ENCODE measurements around the gene CCDC134.

Gene CCDC134

GRCh38 chr22:41782751-41783150 lies 17.7 kb upstream of the CCDC134 start:
- DNase-seq (ENCODE audit: low read depth in 2 of 2) = no peak

DNA sequence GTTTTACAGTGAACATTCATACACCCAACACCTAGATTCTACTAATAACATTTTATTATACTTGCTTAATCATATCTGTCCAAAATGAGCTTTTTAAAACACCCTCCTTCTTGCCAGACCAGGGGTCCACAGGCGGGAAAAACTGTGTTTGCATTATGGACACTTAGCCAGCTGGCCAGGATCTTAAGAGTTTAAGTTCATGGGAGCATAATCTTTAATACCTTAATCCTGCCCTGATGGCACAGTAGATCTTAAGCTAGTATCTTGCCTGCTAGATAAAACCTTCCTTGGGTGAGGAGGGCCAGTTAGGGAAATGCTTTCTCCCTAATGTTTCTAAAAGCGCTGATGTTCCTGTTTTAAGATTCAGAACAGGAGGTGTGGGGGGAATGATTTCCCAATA lies 13.1 kb upstream of the CCDC134 start:
- DNase-seq (ENCODE audit: low read depth in 2 of 2) = no peak

GRCh38 chr22:41793871-41794270 lies 6.6 kb upstream of the CCDC134 start:
- DNase-seq (ENCODE audit: low read depth in 2 of 2) = no peak

GRCh38 chr22:41798736-41799135 lies 1.7 kb upstream of the CCDC134 start:
- no peak for DNase-seq (ENCODE audit: low read depth in 2 of 2)

DNA sequence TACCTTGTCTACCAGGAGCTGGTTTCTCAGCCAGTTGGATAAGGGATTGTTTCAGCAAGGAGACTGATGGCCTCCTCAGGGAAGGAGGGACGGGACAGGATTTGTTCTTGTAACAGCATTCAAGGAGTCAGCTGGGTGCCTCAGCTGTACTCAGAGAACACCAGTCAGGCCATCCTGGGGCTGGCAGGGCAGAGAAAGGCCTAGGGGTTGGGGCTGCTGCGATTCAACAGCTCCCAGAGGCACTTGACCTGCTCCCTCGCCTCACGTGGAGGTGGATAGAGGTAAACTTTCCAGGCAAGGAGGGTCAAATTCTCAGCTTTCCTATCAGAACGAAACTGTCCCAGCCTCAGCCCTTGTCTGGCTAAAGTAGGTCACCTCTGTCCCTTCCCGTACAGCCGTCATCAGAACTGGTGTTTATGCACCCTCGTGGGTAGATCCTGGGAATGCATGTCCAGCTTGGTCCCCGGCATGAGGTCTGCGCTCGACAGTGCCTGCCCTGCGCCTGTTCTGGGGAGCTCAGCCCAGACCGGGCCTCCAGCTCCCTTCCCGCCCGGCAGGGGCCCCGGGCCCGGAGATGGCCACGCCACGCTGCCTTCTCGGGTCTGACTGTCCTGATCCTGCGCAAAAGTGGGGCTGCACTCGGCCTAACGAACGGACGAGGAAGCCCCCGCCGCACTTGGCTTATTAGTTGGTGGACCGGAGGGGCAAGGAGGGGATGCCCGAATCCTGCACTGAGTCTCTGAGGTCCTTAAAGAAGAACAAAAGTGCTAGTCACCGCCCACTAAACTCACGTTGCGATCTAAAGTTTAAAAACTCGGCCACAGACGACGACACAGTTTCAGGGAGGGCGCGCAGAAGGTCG lies 762 bp upstream of the CCDC134 start:
- peak in 1 of 2 donors; percentile 16 for DNase-seq (ENCODE audit: low read depth in 2 of 2)

GRCh38 chr22:41801147-41801819 lies 804 bp downstream of the CCDC134 start:
- DNase-seq (ENCODE audit: low read depth in 2 of 2) = no peak

DNA sequence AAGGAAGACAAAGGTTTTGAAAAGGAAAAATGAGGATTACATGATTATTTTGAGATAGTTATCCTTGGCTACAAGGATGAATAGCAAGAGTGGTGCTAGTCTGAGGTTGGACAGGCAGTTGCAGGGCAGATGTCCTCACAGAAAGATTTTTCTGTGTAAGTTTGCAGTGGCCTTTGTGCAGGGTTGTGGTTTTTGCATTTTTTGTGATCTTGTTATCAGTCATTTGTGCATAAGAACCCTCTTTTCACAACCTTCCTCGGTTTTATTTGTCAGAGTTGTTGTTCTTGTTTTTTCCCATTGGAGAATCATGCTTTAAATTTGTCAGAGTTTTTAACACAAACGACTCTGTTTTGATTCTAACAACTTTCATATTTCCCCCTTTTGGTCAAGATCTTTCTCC lies 1.4 kb downstream of the CCDC134 start:
- no peak for DNase-seq (ENCODE audit: low read depth in 2 of 2)

DNA sequence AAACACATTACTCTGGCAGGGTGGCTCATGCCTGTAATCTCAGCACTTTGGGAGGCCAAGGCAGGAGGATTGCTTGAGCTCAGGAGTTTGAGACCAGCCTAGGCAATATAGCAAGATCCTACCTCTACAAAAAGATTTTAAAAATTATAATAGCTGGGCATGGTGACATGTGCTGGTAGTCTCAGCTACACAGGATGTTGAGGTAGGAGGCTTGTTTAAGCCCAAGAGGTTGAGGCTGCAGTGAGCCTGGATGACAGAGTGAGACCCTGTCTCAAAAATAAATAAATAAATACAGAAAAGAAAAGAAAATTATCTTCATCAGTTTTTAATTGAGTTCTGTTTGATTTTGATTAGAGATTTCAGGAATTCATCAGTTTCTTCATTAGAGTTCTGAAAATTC lies 5.2 kb downstream of the CCDC134 start:
- no peak for DNase-seq (ENCODE audit: low read depth in 2 of 2)

DNA sequence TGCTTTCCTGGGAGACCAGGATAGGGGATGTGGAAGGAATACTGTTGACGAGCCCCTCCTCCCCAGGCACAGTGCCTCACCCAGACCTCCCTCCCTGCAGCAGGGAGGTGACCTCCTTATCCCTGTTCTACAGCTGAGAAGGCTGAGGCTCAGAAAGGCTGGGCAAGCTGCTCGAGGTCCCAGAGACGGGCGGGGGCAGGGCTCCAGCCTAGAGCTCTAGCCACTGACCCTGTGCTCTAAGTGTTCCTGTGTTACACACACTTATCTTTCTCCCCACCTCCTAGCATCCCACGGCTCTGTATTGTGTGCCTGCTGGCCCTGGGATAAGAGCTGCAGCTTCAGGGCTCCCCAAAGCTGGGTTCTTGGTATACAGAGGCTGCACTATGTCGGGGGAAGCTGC lies 7.9 kb downstream of the CCDC134 start:
- DNase-seq (ENCODE audit: low read depth in 2 of 2) = no peak

DNA sequence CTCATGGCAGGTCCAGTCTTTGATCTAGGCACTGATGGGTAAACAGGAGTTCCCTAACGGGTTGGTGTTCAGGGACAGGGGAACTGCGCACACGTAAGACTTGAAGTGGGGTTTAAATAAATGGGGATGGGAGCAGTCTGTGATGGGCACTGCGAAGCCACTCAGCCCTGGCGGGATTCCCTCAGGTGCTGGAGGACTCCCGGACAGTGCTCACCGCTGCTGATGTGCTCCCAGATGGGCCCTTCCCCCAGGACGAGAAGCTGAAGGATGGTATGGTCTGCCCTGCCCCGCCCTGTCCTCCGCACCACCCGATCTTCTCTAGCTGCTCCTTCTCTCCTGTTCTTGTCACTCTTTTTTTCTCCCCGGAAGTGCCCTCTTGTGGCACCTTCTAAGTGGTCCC lies 9.5 kb downstream of the CCDC134 start:
- DNase-seq (ENCODE audit: low read depth in 2 of 2) = no peak

GRCh38 chr22:41812805-41813545 lies 12.5 kb downstream of the CCDC134 start:
- no peak for DNase-seq (ENCODE audit: low read depth in 2 of 2)

DNA sequence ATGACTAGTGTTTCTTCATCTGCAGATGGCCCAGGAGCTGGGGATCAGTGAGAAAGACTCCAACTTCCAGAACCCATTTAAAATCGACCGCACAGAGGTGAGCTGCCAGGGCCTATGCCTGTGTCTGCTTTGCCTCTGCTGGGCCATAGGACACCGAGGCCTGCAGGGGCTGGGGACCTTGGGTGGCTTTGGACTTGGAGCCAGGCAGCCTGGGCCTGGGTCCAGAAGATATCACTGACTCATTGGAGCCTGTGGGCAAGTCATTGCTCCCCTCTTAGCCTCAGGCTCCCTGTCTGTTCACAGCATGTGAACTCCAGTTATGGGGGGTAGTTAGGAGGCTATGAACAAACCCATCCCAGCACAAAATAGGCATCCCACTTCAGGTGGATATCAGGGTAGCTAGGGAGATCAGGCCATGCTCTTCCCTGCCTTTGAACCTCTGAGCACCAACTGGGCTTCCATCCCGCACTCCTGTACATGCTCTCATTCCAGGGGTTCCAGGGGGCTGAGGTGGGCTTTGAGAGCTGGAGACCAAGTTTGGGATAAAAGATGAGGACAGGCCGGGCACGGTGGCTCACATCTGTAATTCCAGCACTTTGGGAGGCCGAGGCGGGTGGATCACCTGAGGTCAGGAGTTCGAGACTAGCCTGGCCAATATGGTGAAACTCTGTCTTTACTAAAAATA lies 13.4 kb downstream of the CCDC134 start:
- no peak for DNase-seq (ENCODE audit: low read depth in 2 of 2)

DNA sequence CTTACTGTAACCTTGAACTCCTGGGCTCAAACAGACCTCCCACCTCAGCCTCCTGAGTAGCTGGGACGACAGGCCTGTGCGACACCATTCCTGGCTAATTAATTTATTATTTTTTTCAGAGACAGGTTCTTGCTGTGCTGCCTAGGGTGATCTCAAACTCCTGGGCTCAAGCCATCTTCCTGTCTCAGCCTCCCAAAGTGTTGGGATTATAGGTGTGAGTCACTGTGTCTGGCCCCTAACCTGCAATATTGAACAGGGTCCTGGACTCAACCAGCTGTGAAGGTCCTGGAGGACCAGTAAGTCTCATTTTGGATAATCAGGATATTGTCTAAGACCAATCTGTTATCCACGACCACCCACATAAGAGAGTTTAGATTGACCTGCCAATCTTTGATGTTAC lies 15.2 kb downstream of the CCDC134 start:
- DNase-seq (ENCODE audit: low read depth in 2 of 2) = no peak

GRCh38 chr22:41816241-41816640 lies 15.8 kb downstream of the CCDC134 start:
- DNase-seq (ENCODE audit: low read depth in 2 of 2) = no peak

GRCh38 chr22:41816871-41817270 lies 16.4 kb downstream of the CCDC134 start:
- DNase-seq (ENCODE audit: low read depth in 2 of 2) = no peak

DNA sequence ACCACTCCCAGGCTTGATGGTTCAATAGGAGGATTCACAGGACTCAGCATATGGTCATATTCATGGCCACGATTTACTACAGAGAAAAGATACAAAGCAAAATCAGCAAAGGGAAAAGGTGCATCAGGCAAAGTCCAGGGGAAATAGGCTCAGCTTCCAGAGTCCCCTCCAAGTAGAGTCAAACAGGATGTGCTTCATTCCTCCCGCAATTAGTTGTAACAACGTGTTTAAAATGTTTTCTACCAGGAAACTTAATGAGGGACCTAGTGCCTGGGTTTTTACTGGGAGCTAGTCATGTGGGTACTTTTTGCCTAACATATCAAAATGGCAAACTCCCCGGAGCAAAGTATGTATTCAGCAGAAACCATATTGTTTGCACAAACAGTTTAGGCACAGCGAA lies 17.5 kb downstream of the CCDC134 start:
- DNase-seq (ENCODE audit: low read depth in 2 of 2) = no peak

DNA sequence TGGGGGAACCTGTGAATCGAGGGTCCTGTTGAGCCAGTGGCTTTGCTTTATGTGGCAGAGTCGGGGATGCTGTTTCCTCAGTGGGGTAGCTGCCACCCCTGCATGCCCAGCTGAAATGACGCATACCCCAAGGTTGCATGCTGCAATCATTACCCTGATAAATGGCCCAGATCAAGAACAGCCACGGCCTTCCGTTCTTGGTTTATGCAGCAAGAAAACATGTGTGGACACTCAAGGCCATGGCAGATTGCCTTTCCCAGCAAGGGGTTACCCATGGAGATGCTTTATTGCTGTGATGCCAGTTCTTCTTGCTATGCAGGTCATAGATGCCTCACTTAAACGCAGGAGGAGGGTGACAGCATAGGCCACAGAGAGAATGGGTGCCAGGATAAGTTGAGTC lies 18.1 kb downstream of the CCDC134 start:
- DNase-seq (ENCODE audit: low read depth in 2 of 2) = no peak

DNA sequence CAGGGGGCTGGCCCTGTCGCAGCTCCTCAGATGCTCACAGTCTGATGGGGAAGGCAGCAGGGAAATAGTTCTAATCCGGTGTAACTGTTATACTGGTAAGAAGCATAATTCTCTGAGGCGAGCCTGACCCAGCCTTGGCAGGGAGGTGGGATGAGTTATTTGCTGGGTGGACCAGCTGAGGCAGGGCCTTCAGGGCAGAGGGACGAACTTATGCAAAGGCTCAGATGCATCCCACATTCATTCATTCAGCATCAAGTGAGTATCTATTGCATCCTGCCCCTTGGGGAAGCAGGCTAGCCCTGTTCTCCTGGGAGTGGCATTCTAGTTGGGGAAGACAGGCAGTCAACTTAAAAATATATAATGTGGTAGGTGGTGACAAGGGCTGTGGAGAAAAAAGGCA lies 18.8 kb downstream of the CCDC134 start:
- no peak for DNase-seq (ENCODE audit: low read depth in 2 of 2)

DNA sequence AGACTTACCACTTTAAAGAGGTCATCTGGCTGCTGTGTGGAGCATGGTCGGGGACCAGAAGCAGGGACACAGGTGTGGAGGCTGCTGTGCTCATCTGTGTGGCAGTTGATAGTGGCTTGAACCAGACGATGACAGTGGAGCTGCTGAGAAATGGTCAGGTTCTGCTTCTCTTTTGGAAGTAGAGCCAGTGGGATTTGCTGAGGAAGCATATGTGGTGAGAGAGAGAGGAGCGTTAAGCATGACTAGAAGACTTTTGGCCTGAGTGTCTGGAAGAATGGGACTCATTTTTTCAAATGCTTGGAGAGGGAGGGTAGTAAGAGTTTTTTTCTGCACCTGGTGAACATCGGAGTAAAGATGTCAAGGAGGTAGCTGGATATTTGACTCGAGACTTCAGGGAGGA lies 20.0 kb downstream of the CCDC134 start:
- no peak for DNase-seq (ENCODE audit: low read depth in 2 of 2)

DNA sequence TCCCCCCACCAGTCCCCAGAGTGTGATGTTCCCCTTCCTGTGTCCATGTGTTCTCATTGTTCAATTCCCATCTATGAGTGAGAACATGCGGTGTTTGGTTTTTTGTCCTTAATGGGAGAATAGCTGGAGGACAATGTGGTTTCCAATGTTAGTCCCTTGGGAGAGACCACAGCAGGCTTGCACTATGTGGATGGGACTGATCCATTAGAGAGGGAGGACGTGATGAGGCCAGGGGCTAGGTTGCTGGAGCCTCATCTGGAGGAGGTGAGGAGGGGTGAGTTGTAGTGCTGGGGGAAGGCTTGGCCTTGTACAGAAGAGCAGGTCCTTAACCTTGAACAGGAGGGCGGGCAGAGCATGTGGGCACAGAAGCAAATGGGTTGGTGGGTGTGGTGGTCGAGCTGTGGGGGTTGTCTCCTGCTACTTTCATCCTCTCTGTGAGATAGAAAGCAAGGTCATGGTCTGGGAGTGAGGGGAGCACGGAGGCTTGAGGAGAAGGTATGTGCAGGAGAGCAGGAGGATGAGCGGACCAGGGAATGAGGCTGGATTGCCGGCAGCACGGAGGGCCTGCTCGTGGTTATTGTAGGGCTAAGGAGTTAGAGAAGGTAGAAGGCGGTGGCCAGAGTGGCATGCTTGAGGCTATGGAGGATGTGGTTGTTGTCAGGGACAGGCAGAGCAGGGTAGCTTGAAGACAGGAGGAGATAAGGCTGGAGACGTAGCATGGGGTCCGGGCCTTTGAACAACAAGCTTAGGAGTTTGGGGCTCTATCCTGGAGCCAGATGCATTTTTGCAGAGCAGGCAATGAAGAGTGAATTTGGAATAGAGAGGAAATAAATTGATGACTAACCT lies 21.2 kb downstream of the CCDC134 start:
- DNase-seq (ENCODE audit: low read depth in 2 of 2) = no peak
